GM19452 (cell line): ENCODE data around the gene CACHD1.

ENCODE experiments used
- ATAC-seq: cut with Tn5 transposase; IDR thresholded peaks from one replicate; pipeline ENCODE4 v1.9.1; 2021; ENCODE audit not compliant: unreplicated experiment

Gene CACHD1

GRCh38 chr1:64545118-64545843, 75.4 kb downstream of the CACHD1 start:
- ATAC-seq, result no peak

GRCh38 chr1:64546013-64546412, 76.1 kb downstream of the CACHD1 start:
- ATAC-seq, result no peak

- no peak for ATAC-seq
Measured at GRCh38 chr1:64549464-64550239, 79.7 kb downstream of the CACHD1 start.

- no peak for ATAC-seq
Measured at GRCh38 chr1:64550510-64550909, 80.6 kb downstream of the CACHD1 start.

- ATAC-seq, result no peak
Measured at GRCh38 chr1:64550946-64551605, 81.1 kb downstream of the CACHD1 start.

GRCh38 chr1:64553285-64553684, 83.4 kb downstream of the CACHD1 start:
- ATAC-seq, result no peak

- no peak for ATAC-seq
Measured at GRCh38 chr1:64555947-64556346, 86.0 kb downstream of the CACHD1 start.

- no peak for ATAC-seq
Measured at GRCh38 chr1:64561993-64562392, 92.1 kb downstream of the CACHD1 start.

- ATAC-seq, result no peak
Measured at GRCh38 chr1:64563958-64564565, 94.1 kb downstream of the CACHD1 start.

- no peak for ATAC-seq
Measured at GRCh38 chr1:64564891-64565290, 95.0 kb downstream of the CACHD1 start.

- ATAC-seq, result no peak
Measured at GRCh38 chr1:64567426-64568170, 97.7 kb downstream of the CACHD1 start.

- ATAC-seq, result no peak
Measured at GRCh38 chr1:64568171-64568450, 98.2 kb downstream of the CACHD1 start.

GRCh38 chr1:64569411-64569810, 99.5 kb downstream of the CACHD1 start:
- no peak for ATAC-seq

- ATAC-seq, result no peak
Measured at GRCh38 chr1:64570267-64570855, 100.4 kb downstream of the CACHD1 start.

- no peak for ATAC-seq
Measured at GRCh38 chr1:64572222-64572900, 102.4 kb downstream of the CACHD1 start.

- ATAC-seq, result no peak
Measured at GRCh38 chr1:64574301-64574700, 104.4 kb downstream of the CACHD1 start.

GRCh38 chr1:64575881-64576676, 106.2 kb downstream of the CACHD1 start:
- no peak for ATAC-seq

- no peak for ATAC-seq
Measured at GRCh38 chr1:64578270-64578973, 108.5 kb downstream of the CACHD1 start.

GRCh38 chr1:64579767-64580166, 109.8 kb downstream of the CACHD1 start:
- ATAC-seq, result no peak
